SJCRH30 (cell line): ENCODE results near the gene PITPNC1. TPM values are rescaled to one million over a fixed set of nuclear protein-coding genes. Genes with fewer than 3 reads are reported as not detected.
"Not testable (repeated sequence)": the region's sequence is repeated elsewhere in the genome, so short reads cannot be mapped to it uniquely, and the experiment has no call there.

Experiments
- DNase-seq, 2 experiments: peaks; one replicate each; pipeline ENCODE4 v3.0.0-alpha.2; 2015 to 2020
- H3K27ac ChIP-seq: fragments of 250-450 bp; sonication (Bioruptor Pico); 2 replicates; pipeline ENCODE4 v1.5.1; 2020; ENCODE audit warnings: mild to moderate bottlenecking, moderate library complexity
- H3K27me3 ChIP-seq: fragments of 250-450 bp; sonication (Bioruptor Pico); 2 replicates; pipeline ENCODE4 v1.5.1; 2020; ENCODE audit warnings: mild to moderate bottlenecking, moderate library complexity
- H3K36me3 ChIP-seq: fragments of 250-450 bp; sonication (Bioruptor Pico); 2 replicates; pipeline ENCODE4 v1.5.1; 2020; ENCODE audit warnings: mild to moderate bottlenecking, moderate library complexity
- H3K4me1 ChIP-seq: fragments of 250-450 bp; sonication (Bioruptor Pico); 2 replicates; pipeline ENCODE4 v1.5.1; 2020; ENCODE audit warnings: mild to moderate bottlenecking, moderate library complexity
- H3K4me3 ChIP-seq: fragments of 250-450 bp; sonication (Bioruptor Pico); 2 replicates; pipeline ENCODE4 v1.5.1; 2020; ENCODE audit warnings: mild to moderate bottlenecking, moderate library complexity
- H3K9me3 ChIP-seq: fragments of 250-450 bp; sonication (Bioruptor Pico); replicated peaks from 2 replicates; pipeline ENCODE4 v1.5.1; 2020; ENCODE audit warnings: mild to moderate bottlenecking, moderate library complexity
- total RNA-seq: library from RNA; depleted of rRNA; stranded (reverse); fragments of >200 nt; shearing (Covaris generic); gene quantifications from 2 replicates; pipeline ENCODE4 v1.2.3, GENCODE V29; 2014

Gene PITPNC1
- total RNA-seq, 1 experiment from 2014 or later, result 3.5 TPM

DNA sequence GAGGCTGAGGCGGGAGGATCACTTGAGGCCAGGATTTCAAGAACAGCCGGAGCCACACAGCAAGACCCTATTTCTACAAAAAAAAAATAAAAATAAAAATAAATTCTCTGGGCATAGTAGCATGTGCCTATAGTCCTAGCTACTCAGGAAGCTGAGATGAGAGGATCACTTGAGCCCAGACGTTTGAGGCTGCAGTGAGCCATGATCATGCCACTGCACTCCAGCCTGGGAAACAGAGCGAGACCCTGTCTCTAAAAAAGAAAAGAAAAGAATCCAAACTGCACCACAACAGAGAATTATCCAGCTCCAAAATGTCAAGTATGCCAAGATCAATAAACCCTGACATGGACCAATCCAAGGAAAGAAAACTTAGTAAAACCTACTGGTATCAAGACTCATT, 261.8 kb downstream of the PITPNC1 start:
- no peaks in the 10 kb centered on the region for H3K36me3 ChIP-seq
- no peak overlapping the region for H3K4me3 ChIP-seq
- no peaks in the 10 kb centered on the region for H3K9me3 ChIP-seq
- no peaks in the 10 kb centered on the region for H3K4me1 ChIP-seq
- DNase-seq, result no peak
- H3K27ac ChIP-seq, result no peak overlapping the region
- no peaks in the 10 kb centered on the region for H3K27me3 ChIP-seq

DNA sequence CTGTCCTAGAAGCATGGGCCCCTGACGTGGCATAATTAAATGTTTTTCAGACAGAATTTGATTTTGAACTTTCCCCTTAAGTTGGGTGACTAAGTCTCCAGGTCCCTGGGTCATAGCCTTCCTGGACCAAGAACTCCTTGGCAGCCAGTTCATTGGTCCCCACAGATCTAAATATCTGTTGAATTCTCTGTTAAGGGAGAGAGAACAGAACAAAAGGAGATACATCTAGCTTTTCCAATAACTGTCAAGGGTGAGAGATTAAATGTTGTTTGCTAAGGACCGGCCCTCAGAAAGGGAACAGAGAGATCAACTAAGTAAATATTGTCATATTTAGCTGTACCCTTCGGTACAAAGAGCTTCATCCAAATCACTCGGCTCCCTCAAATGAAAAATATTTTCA, 262.5 kb downstream of the PITPNC1 start:
- no peak overlapping the region for H3K4me3 ChIP-seq
- no peaks in the 10 kb centered on the region for H3K27me3 ChIP-seq
- H3K9me3 ChIP-seq, result no peaks in the 10 kb centered on the region
- H3K36me3 ChIP-seq, result no peaks in the 10 kb centered on the region
- H3K4me1 ChIP-seq, result no peaks in the 10 kb centered on the region
- H3K27ac ChIP-seq, result no peak overlapping the region
- no peak for DNase-seq

DNA sequence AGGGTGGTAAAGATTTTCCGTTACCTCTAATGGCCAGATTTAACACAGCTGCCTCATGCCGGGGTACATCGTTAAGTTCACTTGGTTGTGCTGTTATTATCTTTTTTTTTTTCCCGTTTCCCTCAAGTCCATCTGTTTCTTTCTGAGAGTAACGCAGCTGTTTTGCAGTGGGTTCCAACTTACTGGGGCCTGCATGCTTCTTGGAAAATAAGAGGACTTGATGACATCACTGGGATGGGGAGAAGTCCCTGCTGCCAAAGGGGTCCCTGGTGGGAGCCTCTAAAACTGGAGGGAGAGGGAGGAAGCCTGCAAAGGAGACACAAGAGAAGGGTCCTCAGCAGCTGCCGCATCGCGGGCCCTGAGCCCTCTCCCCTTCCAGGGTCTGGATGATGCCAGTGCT, 262.9 kb downstream of the PITPNC1 start:
- DNase-seq, result peak in 1 of 2 experiments; percentile 35

DNA sequence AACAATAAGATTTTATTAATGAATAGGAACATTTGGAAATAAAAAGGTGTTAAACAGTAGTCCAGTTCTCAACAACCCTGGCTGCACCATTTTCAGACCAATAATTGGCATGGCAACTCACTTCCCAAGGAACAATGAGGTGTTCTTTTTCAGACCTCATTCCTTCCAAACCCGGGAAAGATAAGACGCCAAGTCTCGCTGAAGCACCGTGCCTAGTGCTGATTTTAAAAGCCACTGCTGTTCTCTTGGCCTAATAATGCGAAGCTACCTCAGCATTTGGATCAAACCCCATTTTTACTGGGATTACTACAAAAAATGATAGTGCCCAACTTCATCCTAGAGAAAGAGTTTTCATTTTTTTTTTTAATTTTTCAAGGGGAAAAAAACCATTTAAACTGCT, 265.4 kb downstream of the PITPNC1 start:
- Histone ChIP-seq H3K4me3 (no peak overlapping the region), H3K27me3 (no peaks in the 10 kb centered on the region), H3K4me1 (no peaks in the 10 kb centered on the region), H3K9me3 (no peaks in the 10 kb centered on the region), H3K27ac (no peak overlapping the region), H3K36me3 (no peaks in the 10 kb centered on the region)
- no peak for DNase-seq

More for the DNA sequence above, 262.9 kb downstream of the PITPNC1 start:
- no peaks in the 10 kb centered on the region for H3K36me3 ChIP-seq
- no peaks in the 10 kb centered on the region for H3K4me1 ChIP-seq
- H3K9me3 ChIP-seq, result no peaks in the 10 kb centered on the region
- H3K27me3 ChIP-seq, result no peaks in the 10 kb centered on the region
- no peak overlapping the region for H3K27ac ChIP-seq
- no peak overlapping the region for H3K4me3 ChIP-seq

DNA sequence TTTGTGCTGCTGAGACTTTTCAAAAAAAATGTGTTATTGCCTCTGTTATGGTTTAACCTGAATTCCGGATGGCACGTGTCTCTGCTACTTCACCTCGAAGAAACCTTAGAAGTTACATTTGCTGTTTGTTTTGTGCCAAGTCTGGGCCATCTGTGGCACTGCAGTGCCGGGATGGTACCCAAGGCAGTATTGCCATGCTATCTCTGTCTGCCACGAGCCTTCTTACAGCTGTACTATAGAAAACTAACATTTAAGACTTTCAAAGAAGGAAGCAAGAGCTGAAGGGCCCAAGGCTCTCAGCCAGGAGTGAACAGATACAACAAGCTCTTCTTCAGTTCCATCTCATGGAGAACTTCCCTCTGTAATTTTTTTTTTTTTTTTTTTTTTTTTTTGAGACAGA, 267.0 kb downstream of the PITPNC1 start:
- Histone ChIP-seq H3K4me1 (no peaks in the 10 kb centered on the region), H3K27ac (no peak overlapping the region), H3K9me3 (no peaks in the 10 kb centered on the region), H3K4me3 (no peak overlapping the region), H3K27me3 (no peaks in the 10 kb centered on the region), H3K36me3 (no peaks in the 10 kb centered on the region)
- no peak for DNase-seq

DNA sequence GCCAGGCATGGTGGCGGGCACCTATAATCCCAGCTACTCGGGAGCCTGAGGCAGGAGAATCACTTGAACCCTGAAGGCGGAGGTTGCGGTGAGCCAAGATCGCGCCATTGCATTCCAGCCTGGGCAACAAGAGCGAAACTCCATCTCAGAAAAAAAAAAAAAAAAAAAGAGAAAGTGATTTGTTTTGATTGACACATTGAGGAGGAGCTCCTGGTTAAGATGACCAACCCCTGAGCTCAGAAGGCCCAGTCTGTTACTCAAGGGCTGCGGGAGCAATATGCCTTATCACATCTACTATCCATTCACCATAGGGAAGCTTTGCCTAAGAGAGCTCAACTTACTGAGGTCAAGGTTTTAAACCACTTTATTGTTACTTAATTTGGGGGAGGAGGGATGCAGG, 268.1 kb downstream of the PITPNC1 start:
- H3K27me3 ChIP-seq, H3K27ac ChIP-seq, H3K4me3 ChIP-seq, DNase-seq, H3K4me1 ChIP-seq, H3K9me3 ChIP-seq, H3K36me3 ChIP-seq: not testable (repeated sequence)

DNA sequence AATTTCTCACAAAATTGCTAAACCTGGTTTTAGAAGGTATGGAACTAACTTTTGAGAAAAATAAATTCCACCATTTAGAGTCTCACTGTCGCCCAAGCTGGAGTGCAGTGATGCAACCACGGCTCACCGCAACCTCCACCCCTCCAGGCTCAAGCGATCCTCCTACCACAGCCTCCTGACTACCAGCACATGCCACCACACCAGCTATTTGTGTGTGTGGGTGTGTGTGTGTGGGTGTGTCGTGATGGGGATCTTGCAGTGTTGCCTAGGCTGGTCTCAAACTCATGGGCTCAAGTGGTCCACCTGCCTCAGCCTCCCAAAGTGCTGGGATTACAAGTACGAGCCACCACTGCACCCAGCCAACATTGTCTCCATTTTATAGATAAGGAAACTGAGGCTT, 269.4 kb downstream of the PITPNC1 start:
- Histone ChIP-seq H3K9me3 (no peaks in the 10 kb centered on the region), H3K4me3 (no peak overlapping the region), H3K27ac (no peak overlapping the region), H3K36me3 (no peaks in the 10 kb centered on the region), H3K27me3 (no peaks in the 10 kb centered on the region), H3K4me1 (no peaks in the 10 kb centered on the region)
- DNase-seq, result no peak

DNA sequence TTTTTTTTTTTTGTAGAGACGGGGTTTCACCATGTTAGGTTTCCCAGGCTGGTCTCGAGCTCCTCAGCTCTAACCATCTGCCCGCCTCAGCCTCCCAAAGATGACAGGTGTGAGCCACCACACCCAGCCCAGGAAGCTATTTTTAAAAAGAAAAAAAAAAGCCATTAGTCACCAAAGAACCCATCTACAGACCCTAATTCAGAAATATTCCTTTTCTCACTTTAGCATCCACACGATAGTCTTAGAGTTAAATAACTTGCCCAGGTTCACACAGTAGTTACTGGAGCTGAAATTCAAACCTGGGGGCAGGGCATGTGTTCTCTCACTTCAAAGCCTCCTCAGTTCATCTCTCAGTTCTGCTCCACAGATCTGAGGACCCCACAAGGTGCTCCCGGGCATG, 270.4 kb downstream of the PITPNC1 start:
- no peaks in the 10 kb centered on the region for H3K27me3 ChIP-seq
- no peaks in the 10 kb centered on the region for H3K4me1 ChIP-seq
- no peaks in the 10 kb centered on the region for H3K9me3 ChIP-seq
- no peak for DNase-seq
- no peak overlapping the region for H3K4me3 ChIP-seq
- no peak overlapping the region for H3K27ac ChIP-seq
- H3K36me3 ChIP-seq, result no peaks in the 10 kb centered on the region

DNA sequence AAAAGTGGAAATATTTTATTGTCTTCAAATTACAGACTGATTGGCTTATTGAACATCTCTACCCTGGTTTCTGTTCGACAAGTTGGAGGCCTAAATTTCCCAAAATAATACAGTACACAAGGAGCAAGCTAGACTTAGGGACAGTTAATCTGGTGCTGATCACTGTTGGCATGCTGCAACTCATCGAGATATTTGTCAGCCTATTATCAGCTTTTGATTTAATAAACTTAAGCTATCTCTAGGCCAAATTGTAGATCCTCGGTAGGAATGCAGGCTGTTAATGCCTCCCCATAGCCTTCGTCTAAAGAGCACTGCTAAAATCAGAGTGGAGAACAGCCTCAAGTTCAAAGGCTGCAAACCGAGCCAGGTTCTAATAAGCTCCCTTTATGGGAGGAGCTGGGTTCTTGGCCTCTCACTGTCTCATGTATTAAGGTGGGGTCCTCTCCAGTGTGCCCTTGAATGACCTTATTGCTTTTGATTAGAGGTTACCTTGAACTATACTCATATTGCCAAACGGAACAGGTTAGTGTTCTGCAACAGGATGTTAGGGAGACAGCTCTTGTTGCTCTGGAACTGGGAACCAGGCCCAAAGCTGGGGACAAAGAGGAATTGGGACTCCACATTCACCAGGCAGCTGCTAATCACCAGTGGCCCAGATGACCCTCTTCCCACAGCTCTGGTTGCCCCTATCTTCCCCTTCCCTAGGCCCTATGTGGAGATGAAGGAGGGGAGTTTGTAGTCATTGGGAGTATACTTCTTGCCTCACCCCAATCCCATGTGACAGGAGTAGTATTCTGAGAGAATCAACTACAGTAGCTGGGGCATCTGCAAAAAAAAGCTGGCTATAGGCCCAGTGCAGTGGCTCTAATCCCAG, 271.2 kb downstream of the PITPNC1 start:
- DNase-seq, result no peak
- Histone ChIP-seq H3K27ac (no peak overlapping the region), H3K4me3 (no peak overlapping the region), H3K4me1 (no peaks in the 10 kb centered on the region), H3K9me3 (no peaks in the 10 kb centered on the region), H3K27me3 (no peaks in the 10 kb centered on the region), H3K36me3 (no peaks in the 10 kb centered on the region)

DNA sequence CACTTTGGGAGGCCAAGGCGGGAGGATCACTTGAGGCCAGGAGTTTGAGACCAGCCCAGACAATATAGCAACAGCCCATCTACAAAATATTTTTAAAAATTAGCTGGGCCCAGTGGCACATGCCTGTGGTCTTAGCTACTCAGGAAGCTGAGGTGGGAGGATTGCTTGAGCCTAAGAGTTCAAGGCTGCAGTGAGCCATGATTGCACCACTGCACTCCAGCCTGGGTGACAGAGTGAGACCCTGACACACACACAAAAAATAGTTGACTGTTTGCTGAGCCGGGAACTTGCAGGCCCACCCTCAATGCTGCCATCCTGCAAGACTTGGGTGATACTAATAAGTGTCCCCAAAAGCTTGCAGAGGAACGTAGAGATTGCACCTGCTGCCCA, 271.8 kb downstream of the PITPNC1 start:
- not testable (repeated sequence) for H3K4me1 ChIP-seq, H3K36me3 ChIP-seq, H3K9me3 ChIP-seq

DNA sequence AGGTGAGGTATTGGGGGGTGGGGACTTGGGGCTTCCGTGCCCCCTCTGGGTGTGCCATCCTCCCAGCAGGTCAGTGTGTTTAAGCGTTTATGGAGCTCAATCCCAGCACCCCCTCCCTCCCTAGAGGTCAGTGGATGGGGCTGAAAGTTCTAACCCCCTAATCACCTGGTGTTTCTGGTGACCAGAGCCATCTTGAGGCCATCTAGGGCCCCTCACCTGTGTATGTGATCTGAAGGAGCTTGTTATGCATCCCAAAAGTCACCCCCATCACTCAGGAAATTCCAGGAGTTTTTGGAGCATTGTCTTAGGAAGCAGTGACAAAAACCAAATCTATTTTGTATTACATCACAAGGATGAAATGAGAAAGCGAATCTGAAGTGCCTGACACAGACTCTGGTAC, 272.8 kb downstream of the PITPNC1 start:
- Histone ChIP-seq H3K27me3 (no peaks in the 10 kb centered on the region), H3K9me3 (no peaks in the 10 kb centered on the region), H3K4me3 (no peak overlapping the region), H3K4me1 (no peaks in the 10 kb centered on the region), H3K27ac (no peak overlapping the region), H3K36me3 (no peaks in the 10 kb centered on the region)
- DNase-seq, result no peak

More for the DNA sequence above, 271.8 kb downstream of the PITPNC1 start:
- H3K4me3 ChIP-seq, H3K27me3 ChIP-seq, DNase-seq, H3K27ac ChIP-seq: not testable (repeated sequence)

DNA sequence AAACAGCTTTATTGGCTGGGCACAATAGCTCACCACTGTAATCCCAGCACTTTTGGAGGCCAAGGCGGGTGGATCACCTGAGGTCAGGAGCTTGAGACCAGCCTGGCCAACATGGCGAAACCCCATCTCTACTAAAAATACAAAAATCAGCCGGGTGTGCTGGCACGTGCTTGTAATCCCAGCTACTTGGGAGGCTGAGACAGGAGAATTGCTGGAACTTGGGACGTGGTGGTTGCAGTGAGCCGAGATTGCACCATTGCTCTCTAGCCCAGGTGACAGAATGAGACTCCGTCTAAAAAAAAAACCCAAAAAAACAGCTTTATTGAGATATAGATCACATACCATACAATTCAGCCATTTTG, 274.1 kb downstream of the PITPNC1 start:
- not testable (repeated sequence) for H3K27me3 ChIP-seq, H3K9me3 ChIP-seq, H3K4me3 ChIP-seq, H3K27ac ChIP-seq, H3K36me3 ChIP-seq, DNase-seq, H3K4me1 ChIP-seq

DNA sequence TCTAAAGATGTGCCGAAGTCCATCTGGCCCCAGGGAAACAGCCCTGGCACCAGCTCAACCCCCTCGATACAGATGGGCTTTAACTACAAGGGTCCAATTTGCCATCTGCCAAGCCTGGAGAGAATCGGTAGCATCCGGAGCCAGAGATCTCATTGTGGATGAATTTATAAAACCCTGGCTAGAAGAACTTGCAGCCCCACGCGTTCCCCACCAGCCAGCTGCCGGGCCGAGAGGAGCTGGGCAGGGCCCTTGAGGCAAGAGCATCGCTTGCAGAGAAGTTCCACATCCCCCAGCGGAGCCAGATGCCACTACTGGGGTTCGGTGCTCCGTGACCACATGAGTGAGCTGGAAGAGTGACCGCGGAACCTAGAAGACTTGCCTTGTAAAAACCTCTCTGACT, 275.4 kb downstream of the PITPNC1 start:
- H3K36me3 ChIP-seq, result no peaks in the 10 kb centered on the region
- H3K4me1 ChIP-seq, result no peaks in the 10 kb centered on the region

DNA sequence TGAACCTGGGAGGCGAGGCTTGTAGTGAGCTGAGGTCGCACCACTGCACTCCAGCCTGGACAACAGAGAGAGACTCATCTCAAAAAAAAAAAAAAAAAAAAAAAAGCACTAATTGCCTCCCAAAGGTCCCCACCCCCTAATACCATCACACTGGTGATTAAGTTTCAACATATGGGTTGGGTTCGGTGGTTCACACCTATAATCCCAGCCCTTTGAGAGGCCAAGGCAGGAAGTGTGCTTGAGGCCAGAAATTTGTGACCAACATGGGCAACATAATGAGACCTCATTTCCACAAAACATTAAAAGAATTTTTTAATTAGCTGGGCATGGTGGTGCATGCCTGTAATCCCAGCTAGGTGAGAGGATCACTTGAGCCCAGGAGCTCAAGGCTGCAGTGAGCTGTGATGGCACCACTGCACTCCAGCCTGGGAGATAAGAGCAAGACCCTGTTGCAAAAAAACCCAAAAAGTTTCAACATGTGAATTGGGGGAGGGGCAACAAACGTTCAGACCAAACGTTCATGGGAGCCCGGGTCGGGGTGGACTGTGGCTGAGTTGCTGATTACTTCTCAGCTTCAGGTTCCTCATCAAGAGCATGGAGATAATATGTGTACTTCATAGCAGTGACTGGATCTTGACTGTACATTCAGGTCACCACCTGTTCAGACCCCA, 278.5 kb downstream of the PITPNC1 start:
- no peak for DNase-seq
- Histone ChIP-seq H3K4me1 (no peaks in the 10 kb centered on the region), H3K4me3 (no peak overlapping the region), H3K27ac (no peak overlapping the region), H3K27me3 (no peaks in the 10 kb centered on the region), H3K36me3 (no peaks in the 10 kb centered on the region), H3K9me3 (no peaks in the 10 kb centered on the region)

More for the DNA sequence above, 275.4 kb downstream of the PITPNC1 start:
- H3K9me3 ChIP-seq, result no peaks in the 10 kb centered on the region
- no peak overlapping the region for H3K27ac ChIP-seq
- no peak overlapping the region for H3K4me3 ChIP-seq
- no peaks in the 10 kb centered on the region for H3K27me3 ChIP-seq
- no peak for DNase-seq

DNA sequence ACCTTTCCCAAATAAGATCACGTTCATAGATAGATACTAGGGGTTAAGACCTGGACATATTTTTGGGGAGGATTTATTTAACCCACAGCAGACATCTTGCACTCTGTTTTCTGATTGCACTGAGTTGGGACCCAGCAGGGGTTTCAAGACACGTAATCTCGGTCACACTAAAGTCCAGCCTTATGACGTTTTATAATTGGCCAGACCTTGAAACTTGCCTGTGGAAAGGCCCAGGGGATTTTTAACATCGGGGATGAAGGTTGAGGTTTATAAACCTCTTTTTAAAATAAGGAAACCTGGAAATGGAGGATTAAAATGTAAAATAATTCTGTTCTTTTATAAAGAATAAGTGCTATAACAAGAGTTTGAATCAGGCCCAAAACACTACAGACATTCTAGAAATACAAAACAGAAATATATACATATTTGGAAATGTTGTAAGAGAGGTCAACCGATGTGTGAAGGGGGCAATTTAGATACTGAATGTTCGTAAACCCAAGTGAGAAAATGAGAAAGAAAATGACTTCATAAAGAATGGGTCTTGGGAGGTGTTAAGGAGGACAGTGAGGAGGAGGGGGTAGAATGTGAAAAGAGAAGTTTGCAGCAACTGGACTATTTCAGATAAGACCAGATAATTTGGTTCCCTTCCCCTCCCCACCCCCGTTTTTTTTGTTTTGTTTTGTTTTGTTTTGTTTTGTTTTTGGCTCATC, 279.6 kb downstream of the PITPNC1 start:
- no peaks in the 10 kb centered on the region for H3K9me3 ChIP-seq
- DNase-seq, result no peak

More for the DNA sequence above, 279.6 kb downstream of the PITPNC1 start:
- H3K4me3 ChIP-seq, result no peak overlapping the region
- H3K27ac ChIP-seq, result no peak overlapping the region
- H3K36me3 ChIP-seq, result no peaks in the 10 kb centered on the region
- no peaks in the 10 kb centered on the region for H3K27me3 ChIP-seq
- H3K4me1 ChIP-seq, result no peaks in the 10 kb centered on the region
